SK-N-SH (cell line): ENCODE results near the gene TBCEL. TPM values are rescaled to one million over a fixed set of nuclear protein-coding genes. Genes with fewer than 3 reads are reported as not detected.

Experiments
- CTCF ChIA-PET: fragments of 300-600, 350-600 bp; formaldehyde crosslinking; extraction: SDS; loops from one replicate; lab custom pipeline; 2021; lab: Yijun Ruan, JAX
- POLR2A ChIA-PET: fragments of 350-600 bp; sonication (Branson Sonifier 250); formaldehyde crosslinking; extraction: SDS; loops from one replicate; lab custom pipeline; 2020; ENCODE audit warnings: antibody characterized with exemption, inconsistent platforms; lab: Yijun Ruan, JAX
- DNase-seq: peaks from one replicate; pipeline ENCODE4 v3.0.0; 2012
- H2AFZ ChIP-seq: fragments of 200-600 bp; sonication (generic); 2 replicates; pipeline ENCODE4 v1.8.1; 2016; ENCODE audit warnings: antibody characterized with exemption, mild to moderate bottlenecking, low read depth
- H3F3A ChIP-seq: fragments of 200-600 bp; sonication (generic); replicated peaks from 2 replicates; pipeline ENCODE3; 2016; ENCODE audit warnings: antibody characterized with exemption, mild to moderate bottlenecking; ENCODE audit not compliant: insufficient read depth
- H3K27ac ChIP-seq, 2 experiments: fragments of 200-500 bp in 1 of 2; fragments of 200-600 bp in 1 of 2; sonication (Bioruptor generic) in 1 of 2; sonication (generic), shearing (Covaris generic) in 1 of 2; 2 replicates each; pipeline versions ENCODE4 v1.5.1 to v1.6.1; 2014 to 2016; ENCODE audit warnings: low read depth in 2 of 2, inconsistent platforms in 1 of 2, low read length in 1 of 2, mild to moderate bottlenecking in 1 of 2, mixed read lengths in 1 of 2
- H3K27me3 ChIP-seq: fragments of 200-600 bp; sonication (generic), shearing (Covaris generic); 2 replicates; pipeline ENCODE4 v1.6.1; 2016; ENCODE audit warnings: mixed run types; ENCODE audit not compliant: insufficient read depth
- H3K36me3 ChIP-seq, 2 experiments: fragments of 200-500 bp in 1 of 2; fragments of 200-600 bp in 1 of 2; sonication (Bioruptor generic) in 1 of 2; sonication (generic) in 1 of 2; replicated peaks in 1 of 2; 2 replicates each; pipeline versions ENCODE3 to v1.5.1; 2014 to 2016; ENCODE audit warnings: low read length in 1 of 2, mild to moderate bottlenecking in 1 of 2; ENCODE audit not compliant: insufficient read depth in 2 of 2, control insufficient read depth in 1 of 2
- H3K4me1 ChIP-seq, 2 experiments: fragments of 200-500 bp in 1 of 2; fragments of 200-600 bp in 1 of 2; sonication (Bioruptor generic) in 1 of 2; sonication (generic), shearing (Covaris generic) in 1 of 2; 2 replicates each; pipeline versions ENCODE4 v1.5.1 to v1.6.1; 2014 to 2016; ENCODE audit warnings: low read depth in 1 of 2, low read length in 1 of 2, mixed run types in 1 of 2; ENCODE audit not compliant: insufficient read depth in 2 of 2, control insufficient read depth in 1 of 2
- H3K4me2 ChIP-seq: fragments of 200-600 bp; sonication (generic), shearing (Covaris generic); 2 replicates; pipeline ENCODE4 v1.6.1; 2017; ENCODE audit warnings: mixed run types
- H3K4me3 ChIP-seq, 2 experiments: fragments of 200-500 bp in 1 of 2; fragments of 200-600 bp in 1 of 2; sonication (Bioruptor generic) in 1 of 2; sonication (generic), shearing (Covaris generic) in 1 of 2; 2 replicates each; pipeline versions ENCODE4 v1.5.1 to v1.8.1; 2014 to 2016; ENCODE audit warnings: low read depth in 2 of 2, inconsistent platforms in 1 of 2, low read length in 1 of 2, mild to moderate bottlenecking in 1 of 2, mixed read lengths in 1 of 2, moderate library complexity in 1 of 2
- H3K79me2 ChIP-seq: fragments of 200-600 bp; sonication (generic); 2 replicates; pipeline ENCODE4 v1.8.1; 2017; ENCODE audit warnings: mild to moderate bottlenecking; ENCODE audit not compliant: insufficient read depth
- H3K9ac ChIP-seq: fragments of 200-600 bp; sonication (generic); 2 replicates; pipeline ENCODE4 v1.6.1; 2017; ENCODE audit warnings: mixed run types
- H3K9me2 ChIP-seq: fragments of 200-600 bp; sonication (generic); 2 replicates; pipeline ENCODE4 v1.6.1; 2017; ENCODE audit warnings: mixed run types
- H3K9me3 ChIP-seq: fragments of 200-600 bp; sonication (generic); 2 replicates; pipeline ENCODE4 v1.6.1; 2017; ENCODE audit warnings: mixed run types, mild to moderate bottlenecking, moderate library complexity
- H4K20me1 ChIP-seq: fragments of 200-600 bp; sonication (generic); 2 replicates; pipeline ENCODE4 v1.6.1; 2017; ENCODE audit warnings: mild to moderate bottlenecking, mixed run types; ENCODE audit not compliant: insufficient read depth
- MEF2A ChIP-seq: IDR thresholded peaks from 2 replicates; pipeline ENCODE4 v1.4.0; 2012; ENCODE audit warnings: low read depth, borderline replicate concordance
- MXI1 ChIP-seq: IDR thresholded peaks from 2 replicates; pipeline ENCODE4 v1.6.1; 2012; ENCODE audit warnings: mild to moderate bottlenecking, low read depth, low read length, improper control_type of control experiment
- NRF1 ChIP-seq: IDR thresholded peaks from 2 replicates; pipeline ENCODE4 v1.6.1; 2012; ENCODE audit warnings: low read depth, mild to moderate bottlenecking, low read length
- REST ChIP-seq: IDR thresholded peaks from 2 replicates; pipeline ENCODE4 v1.6.1; 2012; ENCODE audit warnings: mild to moderate bottlenecking, low read depth, low read length, moderate library complexity
- RFX5 ChIP-seq: IDR thresholded peaks from 2 replicates; pipeline ENCODE4 v1.6.1; 2012; ENCODE audit warnings: mild to moderate bottlenecking, improper control_type of control experiment, low read length
- SIN3A ChIP-seq: IDR thresholded peaks from 2 replicates; pipeline ENCODE4 v1.6.1; 2012; ENCODE audit warnings: low read depth, mild to moderate bottlenecking, low read length, moderate library complexity, borderline replicate concordance
- TEAD4 ChIP-seq: IDR thresholded peaks from 2 replicates; pipeline ENCODE4 v1.4.0; 2012; ENCODE audit warnings: mild to moderate bottlenecking, borderline replicate concordance; ENCODE audit not compliant: insufficient read depth
- ZBTB33 ChIP-seq: IDR thresholded peaks from 2 replicates; pipeline ENCODE4 v1.4.0; 2012; ENCODE audit warnings: low read depth, borderline replicate concordance
- WGBS: methylation state at CpG from one replicate; pipeline ENCODE4 v1.1.6; 2017; ENCODE audit warnings: low lambda C conversion rate; 5-methylcytosine and 5-hydroxymethylcytosine counted together
- polyA plus RNA-seq, 3 experiments: library from polyadenylated mRNA; depleted of rRNA; stranded (reverse); fragments of >200 nt; gene quantifications; 2 replicates each; pipeline ENCODE4 v1.2.3, GENCODE V29; 2012
- TF ChIP-seq, protein P1 (sequence below): fragments of 200-600 bp; sonication (generic); IDR thresholded peaks from 2 replicates; pipeline ENCODE4 v1.6.1; 2017; ENCODE audit warnings: antibody characterized with exemption, mild to moderate bottlenecking, moderate library complexity

TBCEL gene
- polyA plus RNA-seq, 1 of the 3 experiments (the other 2 are of a cell fraction): 5.9 TPM

GRCh38 chr11:121024989-121025388 lies 1.1 kb downstream of the TBCEL start (continued):
- TF ChIP-seq REST (no peak), NRF1 (no peak), SIN3A (no peak), RFX5 (no peak), MEF2A (no peak), ZBTB33 (no peak)

DNA sequence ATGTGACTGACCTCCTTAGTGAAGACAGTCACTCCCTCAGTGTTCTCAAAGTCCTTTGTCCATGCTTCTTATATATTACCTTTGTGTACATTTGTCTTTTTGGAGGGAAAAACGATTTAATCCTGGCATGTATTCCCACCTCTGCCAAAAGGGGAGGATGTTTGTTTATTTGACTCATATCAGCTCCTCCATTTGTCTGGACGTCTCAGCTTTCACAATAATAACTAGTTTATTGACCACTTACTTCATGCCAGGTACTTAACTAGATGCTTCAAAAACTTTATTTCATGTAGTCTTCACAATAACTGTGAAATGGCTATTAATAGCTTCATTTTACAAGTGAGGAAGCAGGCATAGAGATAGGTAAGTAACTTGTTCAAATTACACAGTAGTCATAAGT lies 5.3 kb downstream of the TBCEL start:
- no peak overlapping the region for H3K27ac ChIP-seq
- no peak overlapping the region for H3K9ac ChIP-seq
- H3K4me1 ChIP-seq: peaks cover 6 to 12% of the 10 kb centered on the region in 2 experiments; a peak in 3 of 4 replicates
- no peak overlapping the region for H3K4me3 ChIP-seq
- WGBS: 59% methylated on average over 2 of the region's 2 CpGs
- no peaks in the 10 kb centered on the region for H3K27me3 ChIP-seq
- H3K79me2 ChIP-seq: peaks cover 76% of the 10 kb centered on the region
- CTCF ChIA-PET: no interaction called here
- no peak overlapping the region for H3K4me2 ChIP-seq
- no peaks in the 10 kb centered on the region for H3K9me2 ChIP-seq
- peaks cover 32% of the 10 kb centered on the region for H4K20me1 ChIP-seq
- DNase-seq: no peak
- H3K36me3 ChIP-seq: peaks cover 0 to 15% of the 10 kb centered on the region in 2 experiments
- no peak overlapping the region for H2AFZ ChIP-seq
- H3F3A ChIP-seq: no peaks in the 10 kb centered on the region
- no peak for TF ChIP-seq RFX5
- no peak for TF ChIP-seq ZBTB33
- no peak for TF ChIP-seq MXI1
- TF ChIP-seq TEAD4: no peak
- TF ChIP-seq, protein P1, sequence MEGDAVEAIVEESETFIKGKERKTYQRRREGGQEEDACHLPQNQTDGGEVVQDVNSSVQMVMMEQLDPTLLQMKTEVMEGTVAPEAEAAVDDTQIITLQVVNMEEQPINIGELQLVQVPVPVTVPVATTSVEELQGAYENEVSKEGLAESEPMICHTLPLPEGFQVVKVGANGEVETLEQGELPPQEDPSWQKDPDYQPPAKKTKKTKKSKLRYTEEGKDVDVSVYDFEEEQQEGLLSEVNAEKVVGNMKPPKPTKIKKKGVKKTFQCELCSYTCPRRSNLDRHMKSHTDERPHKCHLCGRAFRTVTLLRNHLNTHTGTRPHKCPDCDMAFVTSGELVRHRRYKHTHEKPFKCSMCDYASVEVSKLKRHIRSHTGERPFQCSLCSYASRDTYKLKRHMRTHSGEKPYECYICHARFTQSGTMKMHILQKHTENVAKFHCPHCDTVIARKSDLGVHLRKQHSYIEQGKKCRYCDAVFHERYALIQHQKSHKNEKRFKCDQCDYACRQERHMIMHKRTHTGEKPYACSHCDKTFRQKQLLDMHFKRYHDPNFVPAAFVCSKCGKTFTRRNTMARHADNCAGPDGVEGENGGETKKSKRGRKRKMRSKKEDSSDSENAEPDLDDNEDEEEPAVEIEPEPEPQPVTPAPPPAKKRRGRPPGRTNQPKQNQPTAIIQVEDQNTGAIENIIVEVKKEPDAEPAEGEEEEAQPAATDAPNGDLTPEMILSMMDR: no peak
- TF ChIP-seq, all 33 proteins: peak for 0
- H3K9me3 ChIP-seq: no peaks in the 10 kb centered on the region
- POLR2A ChIA-PET: no interaction called here
